ENCODE measurements around the gene PPT1. TPM values are rescaled to one million over a fixed set of nuclear protein-coding genes. Genes with fewer than 3 reads are reported as not detected.
A peak's percentile ranks its signal among the peaks of the same experiment; 100 is the strongest.

The PPT1 gene
- total RNA-seq, 1 experiment from 2014 or later = 107 TPM

DNA sequence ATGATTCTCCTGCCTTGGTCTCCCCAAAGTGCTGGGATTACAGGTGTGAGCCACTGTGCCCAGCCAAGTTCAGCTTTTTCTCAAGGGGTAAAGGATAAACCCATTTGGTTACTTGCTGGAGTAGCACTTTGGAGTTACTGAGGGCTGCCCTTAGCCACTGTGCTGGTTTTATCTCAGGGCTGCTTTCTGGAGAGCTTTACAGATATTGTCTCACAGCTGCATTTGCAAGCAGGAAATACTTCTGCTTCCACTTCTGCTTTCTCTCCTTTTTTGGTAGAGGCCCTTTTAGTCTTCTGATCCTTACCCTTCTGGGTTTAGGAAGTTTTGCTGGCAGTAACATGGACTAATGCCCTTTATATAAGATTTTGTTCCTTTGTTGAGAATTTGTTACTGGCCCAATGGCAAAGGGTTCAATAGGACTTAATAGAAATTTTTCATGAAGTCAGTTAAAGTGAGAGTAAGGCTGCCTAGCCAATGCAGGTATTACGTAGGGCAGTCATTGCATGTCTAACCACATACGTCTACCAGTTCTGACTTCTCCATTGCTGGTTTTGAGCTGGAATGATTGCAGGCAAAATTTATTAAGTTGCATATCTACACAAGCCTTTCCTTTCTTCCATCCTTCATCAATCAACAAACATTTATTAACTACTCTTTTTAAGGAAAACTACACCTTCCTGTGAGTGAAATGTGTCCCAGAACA lies 32.1 kb downstream of the PPT1 start:
- H3K4me1 Mint-ChIP-seq = peaks cover 4% of the 10 kb centered on the region
- peaks cover 75% of the 10 kb centered on the region for H3K36me3 Mint-ChIP-seq
- no peak overlapping the region for H3K4me3 Mint-ChIP-seq
- H3K27ac Mint-ChIP-seq = no peak overlapping the region
- H3K9me3 Mint-ChIP-seq = no peaks in the 10 kb centered on the region
- DNase-seq (ENCODE audit: low spot score) = no peak
- H3K27me3 Mint-ChIP-seq (ENCODE audit: low read depth) = no peaks in the 10 kb centered on the region
- POLR2A ChIA-PET = no interaction called here
- TF ChIP-seq, protein P1, sequence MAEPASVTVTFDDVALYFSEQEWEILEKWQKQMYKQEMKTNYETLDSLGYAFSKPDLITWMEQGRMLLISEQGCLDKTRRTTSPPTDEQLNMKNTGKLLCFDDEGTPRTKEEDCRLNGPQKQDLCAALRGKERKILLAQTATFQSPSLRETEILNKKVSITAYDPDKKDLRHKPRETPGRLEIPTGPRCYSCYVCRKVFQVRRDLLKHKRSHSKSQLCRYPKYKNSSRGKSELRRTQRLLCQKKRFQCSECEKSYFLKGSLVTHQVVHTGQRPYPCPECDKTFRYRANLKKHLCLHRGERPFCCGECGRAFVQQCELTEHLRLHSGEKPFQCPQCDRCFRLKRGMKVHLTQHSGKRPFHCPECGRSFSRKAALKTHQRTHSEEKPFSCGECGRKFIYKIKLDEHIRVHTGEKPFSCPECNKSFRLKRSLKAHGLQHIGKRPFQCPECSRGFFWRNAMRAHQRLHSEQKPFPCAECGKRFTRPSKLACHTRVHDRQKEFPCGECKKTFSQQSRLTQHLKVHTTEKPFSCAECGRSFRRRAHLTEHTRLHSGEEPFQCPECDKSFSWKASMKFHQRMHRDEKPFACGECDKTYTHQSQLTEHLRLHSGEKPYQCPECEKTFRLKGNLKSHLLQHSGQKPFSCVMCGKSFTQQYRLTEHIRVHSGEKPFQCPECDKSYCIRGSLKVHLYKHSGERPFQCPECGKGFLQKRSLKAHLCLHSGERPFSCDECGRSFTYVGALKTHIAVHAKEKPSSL (CRISPR knock-in tag; conservative IDR thresholded peaks at IDR 0.05) = no peak
- no peak for TF ChIP-seq SP1 (CRISPR knock-in tag; conservative IDR thresholded peaks at IDR 0.05)
- TF ChIP-seq MYBL2 (CRISPR knock-in tag; IDR thresholded peaks at IDR 0.05) = no peak
- TF ChIP-seq ATF6 (CRISPR knock-in tag; IDR thresholded peaks at IDR 0.05) = no peak
- no peak for ATAC-seq
- CTCF ChIA-PET = interaction anchor here (1.9 kb wide), 1 partner anchor 274 kb away, joined by 4 read pairs; no protein-coding TSS in a partner anchor

GRCh38 chr1:40059960-40060750 lies 36.9 kb downstream of the PPT1 start:
- no peak for ATAC-seq
- ChIA-PET CTCF (interaction anchor here (0.8 kb wide), 1 partner anchor 28 kb away, joined by 3 read pairs; no protein-coding TSS in a partner anchor), POLR2A (no interaction called here)
- no peaks in the 10 kb centered on the region for H3K27me3 Mint-ChIP-seq (ENCODE audit: low read depth)
- peak overlapping the region; percentile 91 for H3K27ac Mint-ChIP-seq
- DNase-seq (ENCODE audit: low spot score) = no peak
- no peaks in the 10 kb centered on the region for H3K9me3 Mint-ChIP-seq
- H3K36me3 Mint-ChIP-seq = peaks cover 46% of the 10 kb centered on the region
- peaks cover 27% of the 10 kb centered on the region for H3K4me1 Mint-ChIP-seq
- H3K4me3 Mint-ChIP-seq = no peak overlapping the region
- TF ChIP-seq ATF6 (CRISPR knock-in tag; IDR thresholded peaks at IDR 0.05) = no peak
- TF ChIP-seq ETV6 (CRISPR knock-in tag; IDR thresholded peaks at IDR 0.05) = no peak
- no peak for TF ChIP-seq CREB1 (CRISPR knock-in tag; IDR thresholded peaks at IDR 0.05)
- TF ChIP-seq ZNF671 (CRISPR knock-in tag; IDR thresholded peaks at IDR 0.05) = no peak
- TF ChIP-seq, protein P2, sequence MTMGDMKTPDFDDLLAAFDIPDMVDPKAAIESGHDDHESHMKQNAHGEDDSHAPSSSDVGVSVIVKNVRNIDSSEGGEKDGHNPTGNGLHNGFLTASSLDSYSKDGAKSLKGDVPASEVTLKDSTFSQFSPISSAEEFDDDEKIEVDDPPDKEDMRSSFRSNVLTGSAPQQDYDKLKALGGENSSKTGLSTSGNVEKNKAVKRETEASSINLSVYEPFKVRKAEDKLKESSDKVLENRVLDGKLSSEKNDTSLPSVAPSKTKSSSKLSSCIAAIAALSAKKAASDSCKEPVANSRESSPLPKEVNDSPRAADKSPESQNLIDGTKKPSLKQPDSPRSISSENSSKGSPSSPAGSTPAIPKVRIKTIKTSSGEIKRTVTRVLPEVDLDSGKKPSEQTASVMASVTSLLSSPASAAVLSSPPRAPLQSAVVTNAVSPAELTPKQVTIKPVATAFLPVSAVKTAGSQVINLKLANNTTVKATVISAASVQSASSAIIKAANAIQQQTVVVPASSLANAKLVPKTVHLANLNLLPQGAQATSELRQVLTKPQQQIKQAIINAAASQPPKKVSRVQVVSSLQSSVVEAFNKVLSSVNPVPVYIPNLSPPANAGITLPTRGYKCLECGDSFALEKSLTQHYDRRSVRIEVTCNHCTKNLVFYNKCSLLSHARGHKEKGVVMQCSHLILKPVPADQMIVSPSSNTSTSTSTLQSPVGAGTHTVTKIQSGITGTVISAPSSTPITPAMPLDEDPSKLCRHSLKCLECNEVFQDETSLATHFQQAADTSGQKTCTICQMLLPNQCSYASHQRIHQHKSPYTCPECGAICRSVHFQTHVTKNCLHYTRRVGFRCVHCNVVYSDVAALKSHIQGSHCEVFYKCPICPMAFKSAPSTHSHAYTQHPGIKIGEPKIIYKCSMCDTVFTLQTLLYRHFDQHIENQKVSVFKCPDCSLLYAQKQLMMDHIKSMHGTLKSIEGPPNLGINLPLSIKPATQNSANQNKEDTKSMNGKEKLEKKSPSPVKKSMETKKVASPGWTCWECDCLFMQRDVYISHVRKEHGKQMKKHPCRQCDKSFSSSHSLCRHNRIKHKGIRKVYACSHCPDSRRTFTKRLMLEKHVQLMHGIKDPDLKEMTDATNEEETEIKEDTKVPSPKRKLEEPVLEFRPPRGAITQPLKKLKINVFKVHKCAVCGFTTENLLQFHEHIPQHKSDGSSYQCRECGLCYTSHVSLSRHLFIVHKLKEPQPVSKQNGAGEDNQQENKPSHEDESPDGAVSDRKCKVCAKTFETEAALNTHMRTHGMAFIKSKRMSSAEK (CRISPR knock-in tag; IDR thresholded peaks at IDR 0.05; ENCODE audit: borderline replicate concordance) = no peak
- no peak for TF ChIP-seq TP53 (CRISPR knock-in tag; IDR thresholded peaks at IDR 0.05)
- TF ChIP-seq, protein P3, sequence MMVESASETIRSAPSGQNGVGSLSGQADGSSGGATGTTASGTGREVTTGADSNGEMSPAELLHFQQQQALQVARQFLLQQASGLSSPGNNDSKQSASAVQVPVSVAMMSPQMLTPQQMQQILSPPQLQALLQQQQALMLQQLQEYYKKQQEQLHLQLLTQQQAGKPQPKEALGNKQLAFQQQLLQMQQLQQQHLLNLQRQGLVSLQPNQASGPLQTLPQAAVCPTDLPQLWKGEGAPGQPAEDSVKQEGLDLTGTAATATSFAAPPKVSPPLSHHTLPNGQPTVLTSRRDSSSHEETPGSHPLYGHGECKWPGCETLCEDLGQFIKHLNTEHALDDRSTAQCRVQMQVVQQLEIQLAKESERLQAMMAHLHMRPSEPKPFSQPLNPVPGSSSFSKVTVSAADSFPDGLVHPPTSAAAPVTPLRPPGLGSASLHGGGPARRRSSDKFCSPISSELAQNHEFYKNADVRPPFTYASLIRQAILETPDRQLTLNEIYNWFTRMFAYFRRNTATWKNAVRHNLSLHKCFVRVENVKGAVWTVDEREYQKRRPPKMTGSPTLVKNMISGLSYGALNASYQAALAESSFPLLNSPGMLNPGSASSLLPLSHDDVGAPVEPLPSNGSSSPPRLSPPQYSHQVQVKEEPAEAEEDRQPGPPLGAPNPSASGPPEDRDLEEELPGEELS (CRISPR knock-in tag; IDR thresholded peaks at IDR 0.05) = no peak
- no peak for TF ChIP-seq SOX15 (CRISPR knock-in tag; IDR thresholded peaks at IDR 0.05)
- TF ChIP-seq, protein P4, sequence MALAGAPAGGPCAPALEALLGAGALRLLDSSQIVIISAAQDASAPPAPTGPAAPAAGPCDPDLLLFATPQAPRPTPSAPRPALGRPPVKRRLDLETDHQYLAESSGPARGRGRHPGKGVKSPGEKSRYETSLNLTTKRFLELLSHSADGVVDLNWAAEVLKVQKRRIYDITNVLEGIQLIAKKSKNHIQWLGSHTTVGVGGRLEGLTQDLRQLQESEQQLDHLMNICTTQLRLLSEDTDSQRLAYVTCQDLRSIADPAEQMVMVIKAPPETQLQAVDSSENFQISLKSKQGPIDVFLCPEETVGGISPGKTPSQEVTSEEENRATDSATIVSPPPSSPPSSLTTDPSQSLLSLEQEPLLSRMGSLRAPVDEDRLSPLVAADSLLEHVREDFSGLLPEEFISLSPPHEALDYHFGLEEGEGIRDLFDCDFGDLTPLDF (CRISPR knock-in tag; IDR thresholded peaks at IDR 0.05) = no peak
- TF ChIP-seq ELF4 (CRISPR knock-in tag; IDR thresholded peaks at IDR 0.05; ENCODE audit: low read depth) = no peak
- TF ChIP-seq IRF2 (CRISPR knock-in tag; IDR thresholded peaks at IDR 0.05; ENCODE audit: borderline replicate concordance, low read depth) = no peak
- TF ChIP-seq SP1 (CRISPR knock-in tag; conservative IDR thresholded peaks at IDR 0.05) = no peak
- TF ChIP-seq ATF1 (CRISPR knock-in tag; IDR thresholded peaks at IDR 0.05) = no peak
- no peak for TF ChIP-seq NR3C1 (CRISPR knock-in tag; conservative IDR thresholded peaks at IDR 0.05; ENCODE audit: low read depth)
- no peak for TF ChIP-seq MXD4 (CRISPR knock-in tag; IDR thresholded peaks at IDR 0.05; ENCODE audit: borderline replicate concordance)
